AG09319 (cell line): ENCODE results near the gene SRSF5.
A peak's percentile ranks its signal among the peaks of the same experiment; 100 is the strongest.

Experiments used
- DNase-seq: peaks from one replicate; pipeline ENCODE4 v3.0.0-alpha.2; 2010; ENCODE audit warnings: low read depth; ENCODE audit errors: extremely low read depth
- TF ChIP-seq, protein P1 (sequence below): IDR thresholded peaks from 2 replicates; pipeline ENCODE4 v1.5.1; 2011; ENCODE audit warnings: low read depth, mild to moderate bottlenecking, inconsistent platforms, low read length, moderate library complexity

The SRSF5 gene

DNA sequence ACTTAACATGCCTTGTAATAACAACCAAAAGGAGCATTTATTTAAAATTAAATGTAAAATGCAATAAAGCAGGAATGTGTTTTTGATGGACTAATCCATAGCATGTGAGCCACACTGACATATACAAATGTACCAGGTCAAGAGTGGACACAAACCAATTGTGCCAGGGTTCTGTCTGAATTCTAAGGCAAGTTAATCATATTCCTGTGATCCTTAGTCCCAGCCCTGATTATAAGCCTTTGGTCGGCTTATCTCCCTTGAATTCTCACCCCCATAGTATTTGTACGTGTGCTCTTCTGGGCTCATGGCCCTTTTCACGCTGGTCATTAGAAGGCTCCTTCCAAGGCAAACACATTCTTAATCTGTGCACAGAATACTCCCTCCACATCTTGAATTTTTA, 10.6 kb upstream of the SRSF5 start:
- no peak for DNase-seq
- TF ChIP-seq, protein P1, sequence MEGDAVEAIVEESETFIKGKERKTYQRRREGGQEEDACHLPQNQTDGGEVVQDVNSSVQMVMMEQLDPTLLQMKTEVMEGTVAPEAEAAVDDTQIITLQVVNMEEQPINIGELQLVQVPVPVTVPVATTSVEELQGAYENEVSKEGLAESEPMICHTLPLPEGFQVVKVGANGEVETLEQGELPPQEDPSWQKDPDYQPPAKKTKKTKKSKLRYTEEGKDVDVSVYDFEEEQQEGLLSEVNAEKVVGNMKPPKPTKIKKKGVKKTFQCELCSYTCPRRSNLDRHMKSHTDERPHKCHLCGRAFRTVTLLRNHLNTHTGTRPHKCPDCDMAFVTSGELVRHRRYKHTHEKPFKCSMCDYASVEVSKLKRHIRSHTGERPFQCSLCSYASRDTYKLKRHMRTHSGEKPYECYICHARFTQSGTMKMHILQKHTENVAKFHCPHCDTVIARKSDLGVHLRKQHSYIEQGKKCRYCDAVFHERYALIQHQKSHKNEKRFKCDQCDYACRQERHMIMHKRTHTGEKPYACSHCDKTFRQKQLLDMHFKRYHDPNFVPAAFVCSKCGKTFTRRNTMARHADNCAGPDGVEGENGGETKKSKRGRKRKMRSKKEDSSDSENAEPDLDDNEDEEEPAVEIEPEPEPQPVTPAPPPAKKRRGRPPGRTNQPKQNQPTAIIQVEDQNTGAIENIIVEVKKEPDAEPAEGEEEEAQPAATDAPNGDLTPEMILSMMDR = no peak

DNA sequence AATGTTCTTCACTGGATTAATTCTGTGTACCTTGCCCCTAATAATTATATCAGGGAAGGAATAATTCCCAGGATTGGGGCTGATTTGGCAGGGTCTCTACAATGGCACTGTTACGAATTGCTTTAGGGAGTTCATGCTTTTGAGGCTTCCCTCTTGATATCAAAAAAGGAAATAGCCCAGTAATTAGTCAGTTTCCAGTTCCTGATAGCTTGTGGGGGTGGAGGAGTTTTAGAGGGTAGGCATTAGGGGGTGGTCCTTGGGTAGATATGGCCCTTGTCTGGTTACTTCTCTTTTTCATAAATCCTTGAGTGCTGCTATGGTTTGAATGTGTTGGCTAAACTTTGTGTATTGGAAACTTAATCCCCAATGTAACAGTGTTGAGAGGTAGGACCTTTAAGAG, 6.1 kb upstream of the SRSF5 start:
- DNase-seq = no peak
- TF ChIP-seq, protein P1 = no peak

DNA sequence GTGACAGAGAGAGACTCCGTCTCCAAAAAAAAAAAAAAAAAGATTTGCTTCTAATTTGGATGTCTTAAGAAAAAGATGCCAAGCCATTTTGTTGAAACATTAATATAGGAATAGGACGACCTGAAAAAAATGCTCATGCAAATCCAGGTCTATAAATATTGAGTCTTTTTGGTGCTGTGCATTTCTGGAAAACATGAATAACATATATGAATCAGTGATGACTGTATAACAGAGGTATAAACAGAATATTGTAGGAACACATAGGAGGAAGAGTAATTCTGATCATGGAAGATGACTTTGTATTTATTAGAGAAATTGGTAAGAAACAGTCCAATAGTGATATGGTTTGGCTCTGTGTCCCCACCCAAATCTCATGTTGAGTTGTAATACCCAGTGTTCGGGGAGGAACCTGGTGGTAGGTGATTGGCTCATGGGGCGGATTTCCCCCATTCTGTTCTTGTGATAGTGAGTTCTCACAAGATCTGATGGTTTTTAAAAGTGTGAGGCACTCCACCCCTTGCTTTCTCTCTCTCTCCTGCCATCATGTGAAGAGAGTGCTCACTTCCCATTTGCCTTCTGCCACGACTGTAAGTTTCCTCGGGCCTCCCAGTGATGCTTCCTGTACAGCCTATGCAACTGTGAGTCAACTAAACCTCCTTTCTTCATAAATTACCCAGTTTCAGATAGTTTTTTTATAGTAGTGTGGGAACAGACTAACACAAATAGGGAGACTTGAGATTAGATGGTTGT, 3.0 kb upstream of the SRSF5 start:
- DNase-seq = no peak

DNA sequence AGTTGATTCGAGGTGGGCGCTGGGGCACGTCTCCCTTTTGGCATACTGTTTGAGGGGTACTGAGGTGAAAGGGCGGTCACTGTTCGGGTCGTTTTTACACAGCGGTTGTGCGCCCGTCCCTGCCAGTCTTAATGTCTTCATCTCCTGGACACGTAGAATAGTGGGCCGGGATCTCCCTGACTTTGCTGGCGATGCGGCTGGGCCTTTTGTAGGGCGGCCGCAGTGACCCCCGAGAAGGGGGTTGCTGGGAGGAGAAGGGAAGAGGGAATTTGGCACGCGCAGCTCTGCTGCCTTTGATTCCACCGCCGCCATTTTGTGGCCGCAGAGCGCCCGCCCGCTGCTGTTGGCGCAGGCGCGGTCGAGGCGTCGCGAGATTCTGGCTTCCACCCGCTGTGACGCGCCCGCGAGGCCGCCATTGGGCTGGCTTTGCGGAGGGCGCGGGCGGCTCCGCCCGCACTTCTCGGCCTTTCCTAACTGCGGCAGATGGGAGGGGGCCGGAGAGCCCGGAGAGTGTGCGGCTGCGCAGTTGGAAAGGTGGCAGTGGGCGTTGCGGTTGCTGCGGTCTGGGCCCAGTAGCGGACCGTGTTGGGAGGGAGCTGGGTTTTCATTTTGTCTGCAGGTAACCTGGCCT, 542 bp downstream of the SRSF5 start:
- DNase-seq = peak; percentile 73
- TF ChIP-seq, protein P1 = no peak

More for the DNA sequence above, 3.0 kb upstream of the SRSF5 start:
- TF ChIP-seq, protein P1 = no peak

DNA sequence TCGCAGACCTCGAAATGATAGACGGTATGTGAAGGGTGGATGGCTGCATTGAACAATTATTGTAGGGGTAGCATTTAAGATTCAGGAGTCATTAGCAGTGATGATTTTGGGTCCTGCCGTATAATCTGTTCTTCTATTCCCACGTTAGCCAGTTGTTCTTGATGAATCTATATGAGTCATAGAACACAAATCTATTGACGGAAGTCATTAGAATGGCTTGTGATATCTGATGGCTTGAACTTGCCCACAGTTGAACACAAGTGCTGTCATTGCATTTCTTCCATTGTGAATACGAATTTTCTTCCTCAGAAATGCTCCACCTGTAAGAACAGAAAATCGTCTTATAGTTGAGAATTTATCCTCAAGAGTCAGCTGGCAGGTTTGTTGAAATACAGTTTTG, 1.9 kb downstream of the SRSF5 start:
- no peak for DNase-seq
- TF ChIP-seq, protein P1 = no peak

GRCh38 chr14:69769623-69770022, 2.7 kb downstream of the SRSF5 start:
- no peak for DNase-seq
- TF ChIP-seq, protein P1 = no peak

DNA sequence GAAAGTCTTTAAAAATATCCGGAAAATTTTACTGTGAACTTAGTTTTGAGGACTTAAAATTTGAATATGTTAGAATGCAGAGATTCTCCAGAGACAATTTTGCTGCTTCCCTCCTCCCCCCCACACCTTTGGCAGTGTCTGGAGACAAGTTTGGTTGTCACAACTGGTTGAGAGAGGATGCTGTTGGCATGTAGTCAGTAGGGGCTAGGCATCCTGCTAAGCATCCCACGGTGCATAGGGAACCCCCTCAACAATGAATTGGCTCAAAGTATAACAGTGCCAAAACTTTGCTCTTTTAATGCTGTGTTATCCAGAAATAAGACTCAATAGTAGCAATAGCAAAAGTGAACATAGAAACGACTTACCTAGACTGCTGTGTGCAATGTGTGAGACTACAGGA, 3.6 kb downstream of the SRSF5 start:
- DNase-seq = no peak

More for the DNA sequence above, 3.6 kb downstream of the SRSF5 start:
- TF ChIP-seq, protein P1 = no peak
